Measurements from ENCODE around the gene MAGI2.
A peak's percentile ranks its signal among the peaks of the same experiment; 100 is the strongest.

Gene MAGI2

DNA sequence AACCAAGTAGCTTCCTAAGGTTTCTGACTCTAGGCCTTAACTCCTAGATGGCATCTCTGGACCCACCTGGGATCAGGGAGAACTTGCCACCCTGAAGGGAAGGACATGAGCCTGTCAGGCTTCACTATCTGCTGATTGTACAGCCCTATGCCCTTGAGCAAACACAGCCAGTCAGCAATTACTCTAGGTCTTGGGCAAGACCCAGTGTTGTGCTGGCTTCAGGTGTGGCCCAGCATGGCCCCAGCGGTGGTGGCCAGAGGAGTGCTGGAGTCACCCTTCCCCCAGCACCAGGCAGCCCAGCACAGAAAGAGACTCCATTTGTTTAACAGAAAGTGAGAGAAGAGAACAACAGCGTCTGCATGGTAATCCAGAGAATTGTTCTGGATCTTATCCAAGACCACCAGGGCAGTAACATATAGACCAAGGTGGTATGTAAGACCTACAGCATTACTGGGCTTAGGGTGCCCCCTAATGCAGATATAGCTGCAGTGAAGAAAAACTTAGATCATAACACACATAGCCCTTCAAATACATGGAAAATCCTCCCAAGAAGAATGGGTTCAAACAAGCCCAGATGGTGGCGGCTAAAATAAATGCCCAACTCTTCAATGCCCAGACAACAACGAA, 207.7 kb downstream of the MAGI2 start:
- no peak for DNase-seq (ENCODE audit: low spot score)

DNA sequence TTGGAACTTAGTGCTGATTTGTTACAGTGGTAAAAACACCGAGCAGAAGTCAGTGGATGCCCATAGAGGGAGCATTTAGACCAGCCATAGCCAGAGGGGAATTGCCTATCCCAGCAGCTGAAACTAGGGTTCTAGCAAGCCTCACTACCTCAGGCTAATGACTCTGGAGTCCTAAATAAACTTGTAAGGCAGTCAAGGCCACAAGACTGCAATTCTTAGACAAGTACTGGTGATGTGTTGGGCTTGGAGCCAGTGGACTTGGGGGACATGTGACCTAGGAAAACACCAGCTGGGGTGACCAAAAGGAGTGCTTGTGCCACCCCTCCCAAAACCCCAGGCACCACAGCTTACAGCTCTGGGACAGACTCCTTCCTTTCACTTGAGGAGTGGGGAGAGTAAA, 209.0 kb downstream of the MAGI2 start:
- DNase-seq (ENCODE audit: low spot score), result no peak

DNA sequence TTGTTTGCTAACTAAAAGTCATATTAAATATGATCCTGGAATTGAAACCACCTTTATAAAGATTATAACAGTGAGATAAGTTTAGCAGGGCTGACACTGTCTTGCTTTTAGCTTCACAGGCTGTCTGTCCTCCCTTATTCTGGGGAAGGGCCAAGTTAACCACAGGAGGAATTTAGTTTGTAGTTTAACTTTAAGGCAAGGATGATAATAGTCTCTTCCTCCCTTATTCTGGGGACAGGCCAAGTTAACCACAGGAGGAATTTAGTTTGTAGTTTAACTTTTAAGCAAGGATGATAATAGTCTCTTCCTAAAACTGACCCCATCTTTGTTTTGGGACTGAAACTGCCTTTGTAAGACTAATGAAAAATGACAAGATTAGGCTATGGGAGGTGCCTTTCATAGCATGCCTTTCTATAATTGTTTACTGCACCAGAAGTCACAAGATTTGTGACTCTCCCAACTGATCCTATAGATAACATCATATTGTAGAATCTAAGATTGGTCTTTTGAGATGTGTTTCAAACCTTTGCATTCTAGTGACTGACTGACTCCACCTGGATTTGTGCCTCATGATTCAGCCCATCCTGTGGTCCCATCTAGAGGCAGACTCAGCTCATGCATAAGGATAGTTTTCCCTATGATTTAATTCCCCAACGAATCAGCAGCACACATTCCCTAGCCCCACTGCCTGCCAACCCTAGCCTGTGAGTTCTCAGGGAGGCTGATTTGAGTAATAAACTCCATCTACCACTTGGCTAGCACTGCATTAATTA, 212.0 kb downstream of the MAGI2 start:
- DNase-seq (ENCODE audit: low spot score), result no peak

DNA sequence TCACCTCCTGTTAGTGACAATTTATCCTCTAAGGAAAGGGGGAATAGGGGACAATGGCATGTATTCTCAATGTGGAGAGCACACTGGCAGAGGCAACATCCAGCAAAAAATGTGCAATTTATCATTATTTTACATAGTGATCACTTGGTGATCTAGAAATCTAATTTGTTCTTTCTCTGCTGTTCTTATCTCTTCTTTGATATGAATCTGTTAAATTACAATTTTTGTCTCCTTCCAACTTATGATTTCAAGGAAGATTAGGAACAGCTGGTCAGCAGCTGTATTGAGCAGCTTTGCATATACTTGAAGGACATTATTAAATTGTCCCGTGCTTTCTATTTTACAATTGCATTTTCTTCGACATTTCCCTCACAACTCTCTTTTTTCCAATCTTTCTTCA, 213.1 kb downstream of the MAGI2 start:
- DNase-seq (ENCODE audit: low spot score), result no peak

GRCh38 chr7:79236352-79237028, 217.0 kb downstream of the MAGI2 start:
- DNase-seq (ENCODE audit: low spot score), result no peak

- no peak for DNase-seq (ENCODE audit: low spot score)
These were observed 226.4 kb downstream of the MAGI2 start for GRCh38 chr7:79227044-79227443.

GRCh38 chr7:79221211-79221610, 232.3 kb downstream of the MAGI2 start:
- no peak for DNase-seq (ENCODE audit: low spot score)

GRCh38 chr7:79217976-79218626, 235.4 kb downstream of the MAGI2 start:
- no peak for DNase-seq (ENCODE audit: low spot score)

GRCh38 chr7:79217468-79217867, 236.0 kb downstream of the MAGI2 start:
- no peak for DNase-seq (ENCODE audit: low spot score)

DNA sequence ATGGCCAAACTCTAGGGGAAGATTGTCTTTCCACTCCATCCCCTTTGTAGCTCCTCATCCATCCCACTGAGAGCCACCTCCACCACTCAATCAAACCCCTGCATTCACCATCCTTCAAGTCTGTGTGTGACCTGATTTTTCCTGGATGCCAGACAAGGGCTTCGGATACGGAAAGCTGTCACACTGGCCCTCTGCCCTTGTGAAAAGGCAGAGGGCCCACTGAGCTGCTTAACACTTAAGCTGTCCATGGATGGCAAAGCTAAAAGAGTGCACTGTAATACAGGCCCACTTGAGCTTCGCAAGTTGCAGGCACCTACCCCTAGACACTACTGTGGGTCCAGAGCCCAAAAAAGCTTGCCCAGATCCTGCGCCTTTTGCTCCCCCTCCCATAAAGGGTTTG, 237.2 kb downstream of the MAGI2 start:
- no peak for DNase-seq (ENCODE audit: low spot score)

DNA sequence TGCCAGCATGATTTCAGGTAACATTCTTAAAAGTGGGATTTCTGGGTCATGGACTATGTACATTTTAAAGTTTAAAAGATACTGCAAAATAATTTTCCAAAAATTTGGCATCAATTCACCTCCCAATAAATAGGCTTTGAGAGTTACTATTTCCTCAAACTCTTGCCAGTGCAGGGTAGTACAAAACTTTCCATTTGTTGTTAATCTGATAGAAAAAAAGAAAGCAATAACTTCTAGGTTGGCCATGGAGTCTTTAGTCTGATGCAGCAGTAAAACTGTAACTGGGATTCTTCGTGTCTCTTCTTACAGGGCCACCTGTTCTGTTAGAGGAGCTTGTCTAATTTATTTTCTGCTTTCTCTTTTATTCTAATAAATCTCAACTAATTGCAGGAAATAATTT, 241.1 kb downstream of the MAGI2 start:
- no peak for DNase-seq (ENCODE audit: low spot score)

DNA sequence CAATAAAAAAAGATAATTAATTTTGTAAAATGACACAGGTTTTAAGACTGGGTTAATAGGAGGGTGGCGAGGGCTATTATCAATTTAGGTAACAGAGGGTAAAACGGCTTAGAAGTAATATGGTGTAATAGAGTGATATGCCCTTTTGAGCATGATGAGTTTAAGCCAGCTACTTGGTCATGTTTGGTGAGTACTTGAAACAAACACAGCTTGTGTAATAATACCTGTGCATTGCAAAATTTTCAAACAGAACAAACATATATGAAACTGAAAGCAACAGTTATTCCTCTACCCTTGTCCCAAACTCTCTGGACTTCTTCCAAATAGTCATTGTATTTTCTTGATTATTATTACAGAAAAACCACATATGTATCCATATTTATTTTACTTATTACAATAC, 241.7 kb downstream of the MAGI2 start:
- no peak for DNase-seq (ENCODE audit: low spot score)

GRCh38 chr7:79199961-79200360, 253.5 kb downstream of the MAGI2 start:
- no peak for DNase-seq (ENCODE audit: low spot score)

DNA sequence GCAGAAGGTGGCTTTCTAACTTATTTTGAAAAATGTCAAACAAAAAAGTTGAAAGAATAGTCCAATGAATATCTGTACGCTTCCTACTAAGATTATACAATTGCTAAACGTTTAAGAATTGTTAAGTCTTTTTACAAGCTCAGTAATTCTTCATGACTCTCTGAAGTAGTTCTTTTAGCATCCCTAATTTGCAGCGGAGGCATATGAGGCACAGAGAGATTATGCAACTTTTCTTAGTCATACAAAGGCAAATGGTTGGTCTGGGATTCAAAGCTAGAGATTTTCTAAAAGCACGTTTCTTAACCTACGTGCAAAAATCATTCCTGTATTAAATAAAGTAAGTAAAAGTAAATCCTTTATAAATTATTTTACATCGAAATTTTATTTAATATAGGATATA, 254.2 kb downstream of the MAGI2 start:
- no peak for DNase-seq (ENCODE audit: low spot score)

DNA sequence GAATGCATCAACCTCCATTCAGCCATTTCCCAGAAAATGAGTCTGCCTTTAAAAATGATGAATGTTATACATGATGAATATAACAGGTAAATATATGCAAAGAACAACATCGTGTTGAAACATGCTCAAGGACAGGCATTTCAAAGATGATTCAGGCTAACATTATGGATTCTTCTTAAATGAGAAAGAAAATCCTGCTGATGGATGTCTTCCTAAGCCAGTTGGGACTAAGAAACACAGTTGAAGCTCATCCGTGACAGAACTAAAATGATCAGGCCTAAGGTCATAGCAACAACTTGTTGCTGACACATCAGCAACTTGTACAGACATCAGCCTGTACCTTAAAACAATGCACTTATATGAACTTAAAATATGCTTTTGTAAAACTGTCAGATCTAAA, 267.9 kb downstream of the MAGI2 start:
- no peak for DNase-seq (ENCODE audit: low spot score)

- no peak for DNase-seq (ENCODE audit: low spot score)
These were observed 271.2 kb downstream of the MAGI2 start for GRCh38 chr7:79182283-79182682.

GRCh38 chr7:79180533-79180932, 272.9 kb downstream of the MAGI2 start:
- DNase-seq (ENCODE audit: low spot score), result no peak

- DNase-seq (ENCODE audit: low spot score), result peak; percentile 39
These were observed 276.5 kb downstream of the MAGI2 start for GRCh38 chr7:79176859-79177477.

DNA sequence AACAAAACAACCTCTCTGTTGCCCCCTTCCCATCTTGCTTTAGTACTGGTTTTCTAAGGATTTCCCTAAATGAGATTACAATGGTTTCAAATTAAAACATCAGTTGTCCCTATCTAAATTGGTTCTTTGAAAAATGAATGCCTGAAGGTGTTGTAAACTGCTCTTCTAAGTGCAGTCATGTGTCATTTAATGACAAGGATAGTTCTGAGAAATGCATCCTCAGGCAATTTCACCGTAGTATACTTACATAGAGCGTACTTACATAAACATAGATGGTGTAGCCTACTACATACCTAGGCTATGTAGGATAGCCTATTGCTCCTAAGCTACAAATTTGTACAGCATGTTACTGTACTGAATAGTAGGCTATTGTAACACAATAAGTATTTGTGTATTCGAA, 278.1 kb downstream of the MAGI2 start:
- no peak for DNase-seq (ENCODE audit: low spot score)

DNA sequence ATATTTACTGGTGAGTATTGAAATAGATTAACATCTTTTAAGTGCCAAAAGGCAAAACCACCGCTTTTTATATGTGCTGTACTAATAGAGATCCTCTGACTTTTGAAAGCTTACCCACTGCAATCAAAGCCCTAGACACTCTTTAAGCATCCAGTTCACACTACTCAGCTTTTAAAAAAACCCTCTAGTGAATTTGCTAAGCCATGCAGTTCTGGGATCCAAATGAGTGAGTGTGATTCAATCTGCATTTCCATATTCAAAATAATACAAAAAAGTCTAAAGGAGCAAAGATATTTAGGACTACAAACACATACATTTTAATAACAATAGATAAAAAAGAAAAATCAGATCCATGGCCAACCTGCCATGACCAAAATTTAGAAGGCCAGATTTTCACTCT, 288.2 kb downstream of the MAGI2 start:
- no peak for DNase-seq (ENCODE audit: low spot score)

DNA sequence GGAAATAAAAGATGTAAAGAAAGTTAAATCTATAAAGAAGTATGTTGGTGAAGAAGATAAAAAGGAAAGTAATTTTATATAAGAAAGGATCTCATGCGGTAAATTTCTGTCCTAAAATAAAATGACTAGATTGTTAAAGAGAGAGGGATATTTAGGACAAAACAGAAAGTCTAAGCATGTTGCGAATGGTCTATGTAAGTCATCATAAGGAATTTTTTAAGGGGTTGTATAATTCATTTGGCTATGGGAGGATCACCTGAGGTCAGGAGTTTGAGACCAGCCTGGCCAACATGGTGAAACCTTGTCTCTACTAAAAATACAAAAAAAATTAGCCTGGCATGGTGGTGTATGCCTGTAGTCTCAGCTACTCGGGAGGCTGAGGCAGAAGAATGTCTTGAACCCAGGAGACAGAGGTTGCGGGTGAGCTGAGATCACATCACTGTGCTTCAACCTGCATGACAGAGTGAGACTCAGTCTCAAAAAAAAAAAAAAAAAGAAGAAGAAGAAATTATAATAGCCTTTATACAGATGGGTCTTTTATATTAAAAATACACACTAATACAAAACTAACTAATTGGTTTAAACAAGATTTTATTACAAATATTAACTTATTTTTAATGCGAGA, 294.3 kb downstream of the MAGI2 start:
- no peak for DNase-seq (ENCODE audit: low spot score)

DNA sequence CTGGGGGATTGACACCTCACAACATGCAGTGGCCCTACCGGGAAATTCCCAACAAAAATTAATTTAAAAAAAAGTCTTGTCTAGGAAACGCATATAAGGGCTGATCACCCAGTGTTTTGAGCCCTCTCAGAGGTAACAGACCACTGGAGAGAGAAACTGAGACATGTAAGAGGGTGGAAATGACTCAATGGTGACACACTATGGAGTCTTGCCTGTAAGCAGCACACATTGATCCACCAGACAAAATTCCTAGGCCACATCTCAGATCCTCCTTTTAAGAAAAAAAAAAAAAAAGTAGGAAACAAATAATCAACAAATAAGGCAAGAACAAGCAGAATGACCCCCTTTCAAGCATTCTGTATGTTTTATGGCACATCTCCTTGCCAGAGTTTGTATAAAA, 296.2 kb downstream of the MAGI2 start:
- no peak for DNase-seq (ENCODE audit: low spot score)
